Epidermal melanocyte (primary cell): Measurements from ENCODE around the gene NCOA1.
"Not testable (repeated sequence)": the region's sequence is repeated elsewhere in the genome, so short reads cannot be mapped to it uniquely, and the experiment has no call there.

Experiments used
- DNase-seq: peaks from one replicate; pipeline ENCODE4 v3.0.0; 2011; ENCODE audit warnings: low spot score; ENCODE audit not compliant: insufficient read length

The NCOA1 gene

GRCh38 chr2:24505534-24506275, 14.7 kb downstream of the NCOA1 start:
- no peak for DNase-seq

- no peak for DNase-seq
Measured at GRCh38 chr2:24507549-24507948, 16.5 kb downstream of the NCOA1 start.

- no peak for DNase-seq
Measured at GRCh38 chr2:24508878-24509277, 17.8 kb downstream of the NCOA1 start.

GRCh38 chr2:24509425-24509824, 18.4 kb downstream of the NCOA1 start:
- no peak for DNase-seq

GRCh38 chr2:24509840-24510239, 18.8 kb downstream of the NCOA1 start:
- DNase-seq, result no peak

- no peak for DNase-seq
Measured at GRCh38 chr2:24510771-24511170, 19.7 kb downstream of the NCOA1 start.

- no peak for DNase-seq
Measured at GRCh38 chr2:24511198-24511597, 20.1 kb downstream of the NCOA1 start.

GRCh38 chr2:24511894-24512293, 20.8 kb downstream of the NCOA1 start:
- DNase-seq, result no peak

GRCh38 chr2:24512404-24512803, 21.4 kb downstream of the NCOA1 start:
- DNase-seq, result no peak

GRCh38 chr2:24512831-24513230, 21.8 kb downstream of the NCOA1 start:
- DNase-seq, result no peak

GRCh38 chr2:24513281-24514071, 22.4 kb downstream of the NCOA1 start:
- no peak for DNase-seq

GRCh38 chr2:24514820-24515219, 23.8 kb downstream of the NCOA1 start:
- DNase-seq, result no peak

GRCh38 chr2:24515335-24515734, 24.3 kb downstream of the NCOA1 start:
- DNase-seq, result no peak

GRCh38 chr2:24515831-24516230, 24.8 kb downstream of the NCOA1 start:
- DNase-seq, result no peak

GRCh38 chr2:24517247-24517646, 26.2 kb downstream of the NCOA1 start:
- no peak for DNase-seq

GRCh38 chr2:24520175-24520574, 29.1 kb downstream of the NCOA1 start:
- DNase-seq, result no peak

GRCh38 chr2:24521162-24521857, 30.3 kb downstream of the NCOA1 start:
- DNase-seq, result no peak

GRCh38 chr2:24521975-24522639, 31.1 kb downstream of the NCOA1 start:
- no peak for DNase-seq

- no peak for DNase-seq
Measured at GRCh38 chr2:24527536-24527935, 36.5 kb downstream of the NCOA1 start.

- DNase-seq, result no peak
Measured at GRCh38 chr2:24530796-24531195, 39.7 kb downstream of the NCOA1 start.

GRCh38 chr2:24531610-24532009, 40.6 kb downstream of the NCOA1 start:
- not testable (repeated sequence) for DNase-seq

GRCh38 chr2:24532057-24532456, 41.0 kb downstream of the NCOA1 start:
- DNase-seq, result not testable (repeated sequence)
